NCI-H1105 (cell line): Measurements from ENCODE around the gene SELENOI.
"Not testable (repeated sequence)": the region's sequence is repeated elsewhere in the genome, so short reads cannot be mapped to it uniquely, and the experiment has no call there.

Experiments used
- DNase-seq: peaks from one replicate; lab custom pipeline; 2025; lab: John Stamatoyannopoulos, UW

SELENOI gene

DNA sequence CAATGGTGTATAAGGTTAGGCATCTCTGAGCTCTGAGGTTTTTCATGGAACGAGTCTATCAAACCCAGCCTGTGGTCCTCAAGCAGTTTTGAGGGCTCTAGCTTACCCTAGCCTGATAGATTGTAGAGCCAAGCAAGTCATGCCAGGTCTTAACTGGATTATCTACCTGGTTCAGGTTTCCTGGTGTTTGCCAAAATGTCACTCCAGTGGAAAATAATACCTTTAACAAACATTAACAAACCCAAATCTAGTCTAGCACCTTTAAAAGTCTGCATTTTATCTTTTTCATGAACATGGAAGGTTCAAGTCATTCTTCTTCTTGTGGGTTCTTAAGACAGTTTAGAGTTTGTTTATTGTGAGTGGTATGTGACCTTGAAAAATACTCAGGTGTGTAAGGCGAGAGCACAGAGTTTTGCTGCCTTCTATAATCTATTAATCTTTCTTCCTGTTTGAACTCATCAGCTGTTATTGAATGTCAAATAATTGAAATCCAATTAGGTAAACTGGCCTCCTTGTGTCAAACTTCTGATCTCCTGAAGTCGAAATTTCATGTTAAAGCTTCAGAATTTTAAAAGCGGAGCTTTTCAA lies 14.0 kb downstream of the SELENOI start:
- DNase-seq = no peak

DNA sequence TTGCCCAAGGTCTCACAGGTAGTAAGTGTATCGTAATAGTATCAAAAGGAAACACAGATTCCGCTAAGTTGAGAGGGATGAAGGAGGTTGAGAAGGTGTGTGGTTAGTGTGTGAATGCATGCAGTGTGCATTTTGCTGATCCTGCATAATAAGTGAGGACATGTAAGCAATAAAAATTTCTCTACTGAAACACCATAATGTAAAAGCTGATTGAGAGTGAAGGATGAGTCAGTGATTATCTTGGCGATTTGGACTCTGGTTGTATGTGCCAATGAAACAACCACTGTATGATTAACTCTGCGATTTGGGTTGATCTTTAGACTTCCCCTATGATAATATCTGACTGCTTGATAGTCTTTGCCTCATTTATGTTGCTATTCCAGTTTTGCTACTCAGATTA lies 17.4 kb downstream of the SELENOI start:
- DNase-seq = no peak

DNA sequence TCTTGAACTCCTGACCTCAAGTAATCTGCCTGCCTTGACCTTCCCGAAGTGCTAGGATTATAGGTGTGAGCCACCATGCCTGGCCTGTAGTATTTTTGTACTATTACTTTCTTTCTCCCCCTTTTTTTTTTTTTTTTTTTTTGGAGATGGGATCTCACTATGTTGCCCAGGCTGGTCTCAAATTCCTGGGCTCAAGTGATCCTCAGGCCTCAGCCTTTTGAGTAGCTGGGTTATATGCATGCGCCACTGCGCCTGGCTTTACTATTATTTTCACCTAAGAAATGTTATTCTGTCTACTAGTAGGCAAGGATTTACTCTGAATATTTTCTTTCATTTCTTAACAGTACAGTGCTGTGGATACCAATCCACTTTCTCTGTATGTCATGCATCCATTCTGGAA lies 18.0 kb downstream of the SELENOI start:
- DNase-seq = no peak

GRCh38 chr2:26364669-26365068 lies 18.7 kb downstream of the SELENOI start:
- no peak for DNase-seq

- no peak for DNase-seq
These were observed 21.0 kb downstream of the SELENOI start for GRCh38 chr2:26366957-26367356.

DNA sequence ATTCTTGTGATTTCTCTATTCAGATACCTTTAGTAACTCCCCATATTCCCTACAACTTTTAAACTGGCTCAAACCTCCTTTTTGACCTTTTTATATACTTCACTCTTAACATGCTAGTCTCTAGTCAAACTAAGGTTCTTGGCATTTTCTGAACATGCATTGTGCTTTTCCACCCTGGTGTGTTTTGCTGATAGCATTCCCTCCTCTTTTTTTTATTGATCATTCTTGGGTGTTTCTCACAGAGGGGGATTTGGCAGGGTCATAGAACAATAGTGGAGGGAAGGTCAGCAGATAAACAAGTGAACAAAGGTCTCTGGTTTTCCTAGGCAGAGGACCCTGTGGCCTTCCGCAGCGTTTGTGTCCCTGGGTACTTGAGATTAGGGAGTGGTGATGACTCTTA lies 23.7 kb downstream of the SELENOI start:
- DNase-seq = not testable (repeated sequence)

GRCh38 chr2:26370909-26371308 lies 25.0 kb downstream of the SELENOI start:
- DNase-seq = not testable (repeated sequence)

DNA sequence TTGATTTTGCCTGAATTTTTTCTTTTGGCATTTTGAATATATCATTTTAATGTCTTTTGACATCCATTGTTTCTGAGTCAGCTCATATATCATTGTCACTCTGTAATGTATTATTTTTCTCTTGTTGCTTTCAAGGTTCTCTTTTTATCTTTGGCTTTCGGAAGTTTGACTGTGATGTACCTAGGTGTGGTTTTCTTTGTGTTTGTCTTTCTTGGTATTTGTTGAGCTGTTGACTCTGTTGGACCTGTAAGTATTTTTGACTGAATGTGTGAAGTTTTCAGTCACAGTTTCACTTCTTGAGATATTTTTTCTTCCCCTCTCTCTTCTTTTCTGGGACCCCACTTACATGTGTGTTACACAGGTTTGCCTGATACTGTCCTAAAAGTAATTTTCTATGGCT lies 30.9 kb downstream of the SELENOI start:
- no peak for DNase-seq

- no peak for DNase-seq
These were observed 34.3 kb downstream of the SELENOI start for GRCh38 chr2:26380281-26380680.

GRCh38 chr2:26382564-26382963 lies 36.6 kb downstream of the SELENOI start:
- no peak for DNase-seq

- no peak for DNase-seq
These were observed 38.2 kb downstream of the SELENOI start for GRCh38 chr2:26384183-26384582.

- no peak for DNase-seq
These were observed 38.7 kb downstream of the SELENOI start for GRCh38 chr2:26384597-26384996.

GRCh38 chr2:26387189-26387588 lies 41.2 kb downstream of the SELENOI start:
- no peak for DNase-seq

DNA sequence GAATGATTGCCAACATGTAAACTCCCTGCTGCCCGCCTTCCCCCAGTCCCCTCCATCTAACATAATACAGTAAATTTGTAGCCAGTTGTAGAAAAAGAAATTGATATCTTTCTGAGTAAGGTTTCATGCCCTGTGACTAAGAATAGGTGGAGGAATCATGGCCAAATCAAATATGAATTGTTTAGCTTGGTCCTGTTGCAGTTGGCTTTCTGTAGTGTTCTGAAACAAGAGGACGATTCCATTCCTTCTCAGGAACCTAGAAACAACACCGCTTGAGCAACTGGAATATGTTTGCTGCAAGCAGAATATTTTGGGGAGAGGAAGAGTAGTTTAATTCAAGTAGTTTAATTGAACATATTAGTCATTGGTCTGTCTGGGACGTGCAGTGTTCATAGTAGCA lies 48.8 kb downstream of the SELENOI start:
- DNase-seq = no peak

DNA sequence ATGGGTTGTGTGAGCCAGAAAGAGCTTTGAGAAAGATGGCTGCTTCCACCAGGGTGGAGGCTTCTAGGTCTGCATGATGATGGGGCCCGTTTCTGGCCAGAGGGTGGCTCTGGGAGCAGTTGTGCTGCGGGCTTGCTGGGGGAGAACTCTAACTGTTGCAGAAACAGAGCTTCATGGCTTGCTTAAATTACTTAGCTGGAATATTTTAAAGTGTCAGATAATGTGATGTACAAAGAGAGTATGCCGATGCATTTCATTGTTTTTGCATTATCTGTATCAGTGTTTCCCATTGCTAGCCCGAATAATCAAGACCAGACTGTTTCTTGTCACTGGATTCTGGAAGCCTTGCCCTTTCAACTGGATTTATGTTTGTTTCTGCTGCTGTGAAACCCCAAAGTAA lies 49.5 kb downstream of the SELENOI start:
- DNase-seq = no peak

DNA sequence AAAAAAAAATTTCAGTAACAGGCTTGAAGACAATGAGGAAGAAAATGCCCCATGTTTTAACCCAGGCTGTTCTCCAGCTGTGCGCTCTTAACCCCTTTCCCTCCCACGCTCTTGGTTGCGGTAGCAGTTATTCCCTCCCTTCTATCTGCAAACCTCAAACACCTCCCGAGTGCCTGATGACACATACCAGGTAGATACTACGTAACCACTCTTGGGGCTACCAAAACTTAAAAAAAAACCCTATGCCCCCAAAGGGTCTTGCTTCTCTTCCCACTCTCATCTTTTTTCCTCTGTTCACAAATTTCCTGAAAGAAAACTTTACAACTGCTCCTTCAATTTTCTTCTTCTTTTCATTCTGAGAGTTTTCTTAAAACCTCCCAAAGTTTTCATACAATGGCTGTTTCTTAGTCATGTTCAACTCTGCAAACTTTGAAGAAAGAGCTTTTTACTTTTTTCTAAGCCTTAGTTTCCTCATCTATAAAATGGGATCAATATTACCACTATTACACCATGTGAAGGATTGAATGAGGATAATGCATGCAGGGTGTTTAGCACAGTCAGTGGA lies 50.9 kb downstream of the SELENOI start:
- no peak for DNase-seq

GRCh38 chr2:26399771-26400376 lies 53.9 kb downstream of the SELENOI start:
- no peak for DNase-seq

DNA sequence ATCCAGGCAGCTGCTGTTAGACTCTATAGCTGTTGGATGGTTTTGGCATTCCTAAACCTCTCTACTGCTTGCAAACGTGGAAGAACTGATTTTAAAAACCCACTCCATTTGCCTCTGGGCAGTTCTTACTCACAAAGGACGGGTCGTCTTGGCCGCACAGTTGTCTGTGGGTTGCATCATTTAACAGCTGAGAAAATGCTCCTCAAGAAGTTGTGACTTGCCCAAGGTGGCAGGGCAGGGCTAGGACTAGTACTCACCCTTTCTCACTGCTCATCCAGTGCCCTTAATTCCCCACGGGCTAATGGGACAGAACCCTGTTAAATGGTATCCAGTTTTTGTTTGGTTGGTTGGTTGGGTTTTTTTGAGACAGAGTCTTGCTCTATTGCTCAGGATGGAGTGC lies 54.8 kb downstream of the SELENOI start:
- no peak for DNase-seq

GRCh38 chr2:26401739-26402541 lies 56.0 kb downstream of the SELENOI start, which contains the start of gene DRC1:
Gene DRC1 (plus strand): TSS chr2:26401920. CDS start chr2:26401990, 70 bp downstream.
- DNase-seq = peak; percentile 25

- DNase-seq = no peak
These were observed 61.6 kb downstream of the SELENOI start for GRCh38 chr2:26407526-26407925.

- DNase-seq = no peak
These were observed 63.8 kb downstream of the SELENOI start for GRCh38 chr2:26409785-26410184.

DNA sequence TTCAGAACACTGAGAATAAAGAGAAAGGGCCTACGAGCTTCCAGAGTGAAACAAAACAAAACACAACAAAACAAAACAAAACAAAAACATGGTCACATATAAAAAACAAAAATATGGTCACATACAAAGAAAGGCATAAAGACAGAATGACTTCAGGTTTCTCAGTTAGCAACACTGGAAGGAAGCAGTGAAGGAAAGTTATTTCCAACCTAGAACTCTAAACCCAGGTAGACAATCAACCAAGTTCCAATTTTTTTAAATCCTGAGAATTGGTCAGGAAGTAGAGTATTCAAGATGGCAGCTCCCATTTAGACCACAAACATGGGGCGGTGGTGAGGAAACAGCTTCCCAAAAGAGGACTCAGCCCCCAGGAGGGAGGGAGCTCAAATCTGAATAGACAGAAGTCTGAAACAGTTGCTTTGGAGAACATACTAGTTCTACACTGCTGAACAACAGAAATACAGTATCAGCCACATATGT lies 64.9 kb downstream of the SELENOI start:
- no peak for DNase-seq

GRCh38 chr2:26411419-26411818 lies 65.5 kb downstream of the SELENOI start:
- DNase-seq = no peak
